Type B pancreatic cell (in vitro differentiated cells): ENCODE data around the gene SMPD3. TPM values are rescaled to one million over a fixed set of nuclear protein-coding genes. Genes with fewer than 3 reads are reported as not detected.

ENCODE experiments used
- DNase-seq: peaks from one replicate; pipeline ENCODE4 v3.0.0; 2021; ENCODE audit warnings: mixed read lengths; ENCODE audit not compliant: unreplicated experiment; ENCODE audit errors: extremely low spot score
- H3K27ac Mint-ChIP-seq: 2 replicates; pipeline ENCODE4 v1.8.0; 2021; ENCODE audit warnings: mild to moderate bottlenecking, mixed read lengths
- H3K27me3 Mint-ChIP-seq: 2 replicates; pipeline ENCODE4 v1.8.0; 2021; ENCODE audit warnings: mixed read lengths
- H3K36me3 Mint-ChIP-seq: 2 replicates; pipeline ENCODE4 v1.8.0; 2021; ENCODE audit warnings: mixed read lengths
- H3K4me1 Mint-ChIP-seq: one replicate; pipeline ENCODE4 v1.8.0; 2021; ENCODE audit warnings: mixed read lengths; ENCODE audit not compliant: unreplicated experiment
- H3K4me3 Mint-ChIP-seq: 2 replicates; pipeline ENCODE4 v1.8.0; 2021; ENCODE audit warnings: mild to moderate bottlenecking, mixed read lengths
- H3K9me3 Mint-ChIP-seq: 2 replicates; pipeline ENCODE4 v1.8.0; 2021; ENCODE audit warnings: mixed read lengths
- CTCF ChIP-seq: fragments of 200-600 bp; sonication (generic); conservative IDR thresholded peaks from 2 replicates; pipeline ENCODE4 v1.5.0; 2021; ENCODE audit warnings: antibody characterized with exemption, mild to moderate bottlenecking
- total RNA-seq: library from RNA; stranded (reverse); gene quantifications from 2 replicates; pipeline ENCODE4 v1.2.1, GENCODE V29; 2021; ENCODE audit warnings: low replicate concordance

The SMPD3 gene
- total RNA-seq, 1 donor from 2014 or later, result 4.5 TPM

GRCh38 chr16:68351991-68352431 lies 96.3 kb downstream of the SMPD3 start:
- Mint-ChIP-seq H3K27me3 (no peaks in the 10 kb centered on the region), H3K9me3 (no peaks in the 10 kb centered on the region), H3K4me1 (peaks cover 7% of the 10 kb centered on the region), H3K36me3 (peaks cover 13% of the 10 kb centered on the region), H3K4me3 (no peak overlapping the region), H3K27ac (peak overlapping the region; percentile 48)
- DNase-seq, result no peak
- TF ChIP-seq CTCF, result no peak

GRCh38 chr16:68351463-68351862 lies 96.8 kb downstream of the SMPD3 start:
- TF ChIP-seq CTCF, result no peak
- DNase-seq, result no peak
- peaks cover 19% of the 10 kb centered on the region for H3K36me3 Mint-ChIP-seq
- no peaks in the 10 kb centered on the region for H3K9me3 Mint-ChIP-seq
- peak overlapping the region; percentile 48 for H3K27ac Mint-ChIP-seq
- no peaks in the 10 kb centered on the region for H3K27me3 Mint-ChIP-seq
- no peak overlapping the region for H3K4me3 Mint-ChIP-seq
- H3K4me1 Mint-ChIP-seq, result peaks cover 7% of the 10 kb centered on the region

GRCh38 chr16:68350813-68351350 lies 97.4 kb downstream of the SMPD3 start:
- Mint-ChIP-seq H3K4me1 (peaks cover 7% of the 10 kb centered on the region), H3K27ac (no peak overlapping the region), H3K36me3 (peaks cover 19% of the 10 kb centered on the region), H3K4me3 (no peak overlapping the region), H3K27me3 (no peaks in the 10 kb centered on the region), H3K9me3 (no peaks in the 10 kb centered on the region)
- no peak for TF ChIP-seq CTCF
- no peak for DNase-seq

GRCh38 chr16:68349838-68350410 lies 98.4 kb downstream of the SMPD3 start:
- Mint-ChIP-seq H3K27me3 (no peaks in the 10 kb centered on the region), H3K27ac (no peak overlapping the region), H3K9me3 (no peaks in the 10 kb centered on the region), H3K4me3 (no peak overlapping the region), H3K4me1 (peaks cover 7% of the 10 kb centered on the region), H3K36me3 (peaks cover 19% of the 10 kb centered on the region)
- no peak for DNase-seq
- TF ChIP-seq CTCF, result no peak

GRCh38 chr16:68348639-68349445 lies 99.5 kb downstream of the SMPD3 start:
- Mint-ChIP-seq H3K4me1 (peaks cover 7% of the 10 kb centered on the region), H3K9me3 (no peaks in the 10 kb centered on the region), H3K27me3 (no peaks in the 10 kb centered on the region), H3K36me3 (peaks cover 19% of the 10 kb centered on the region), H3K4me3 (no peak overlapping the region), H3K27ac (no peak overlapping the region)
- DNase-seq, result no peak
- TF ChIP-seq CTCF, result no peak
